HL-60 (cell line): ENCODE data around the gene LIN37.

Experiments used
- DNase-seq, 2 experiments: peaks; one replicate each; pipeline ENCODE4 v3.0.0-alpha.2; 2010 to 2020; ENCODE audit warnings: low read depth in 1 of 2, low spot score in 1 of 2
- H3K27ac ChIP-seq: fragments of 250-450 bp; sonication (Bioruptor Pico); replicated peaks from 2 replicates; pipeline ENCODE4 v1.5.1; 2020; ENCODE audit warnings: mild to moderate bottlenecking, moderate library complexity
- H3K27me3 ChIP-seq: fragments of 250-450 bp; sonication (Bioruptor Pico); 2 replicates; pipeline ENCODE4 v1.5.1; 2021; ENCODE audit warnings: mild to moderate bottlenecking, moderate library complexity; ENCODE audit not compliant: insufficient read depth, poor library complexity, severe bottlenecking
- H3K4me3 ChIP-seq: replicated peaks from 2 replicates; pipeline ENCODE4 v1.5.1; 2011; ENCODE audit warnings: mild to moderate bottlenecking, control low read depth, low read length; ENCODE audit not compliant: insufficient read depth
- CTCF ChIP-seq: IDR thresholded peaks from one replicate; pipeline ENCODE4 v1.5.1; 2011; ENCODE audit warnings: low read length, control low read depth, inconsistent platforms; ENCODE audit not compliant: insufficient read depth
- GABPA ChIP-seq: IDR thresholded peaks from 2 replicates; pipeline ENCODE4 v1.6.1; 2012; ENCODE audit warnings: low read depth
- POLR2AphosphoS5 ChIP-seq: IDR thresholded peaks from 2 replicates; pipeline ENCODE4 v1.6.1; 2012; ENCODE audit warnings: low read depth
- REST ChIP-seq: IDR thresholded peaks from 2 replicates; pipeline ENCODE4 v1.6.1; 2012; ENCODE audit warnings: low read depth; ENCODE audit not compliant: insufficient replicate concordance
- SPI1 ChIP-seq: IDR thresholded peaks from 2 replicates; pipeline ENCODE4 v1.6.1; 2012; ENCODE audit warnings: low read depth, mild to moderate bottlenecking, borderline replicate concordance

LIN37 gene

GRCh38 chr19:35779033-35779432 is 30.7 kb downstream of the LIN37 start:
- TF ChIP-seq CTCF (no peak), REST (no peak), POLR2AphosphoS5 (no peak), GABPA (no peak), SPI1 (no peak)
- Histone ChIP-seq H3K27ac (no peak overlapping the region), H3K27me3 (no peaks in the 10 kb centered on the region), H3K4me3 (no peak overlapping the region)
- no peak for DNase-seq

GRCh38 chr19:35780058-35780457 is 31.7 kb downstream of the LIN37 start:
- no peak for DNase-seq
- TF ChIP-seq POLR2AphosphoS5 (no peak), SPI1 (no peak), GABPA (no peak), REST (no peak), CTCF (no peak)
- H3K27me3 ChIP-seq: no peaks in the 10 kb centered on the region
- H3K4me3 ChIP-seq: no peak overlapping the region
- H3K27ac ChIP-seq: no peak overlapping the region

GRCh38 chr19:35780717-35781116 is 32.3 kb downstream of the LIN37 start:
- H3K27me3 ChIP-seq: no peaks in the 10 kb centered on the region
- DNase-seq: no peak
- no peak overlapping the region for H3K4me3 ChIP-seq
- no peak for TF ChIP-seq SPI1
- no peak overlapping the region for H3K27ac ChIP-seq

GRCh38 chr19:35781650-35782049 is 33.3 kb downstream of the LIN37 start:
- DNase-seq: no peak
- TF ChIP-seq GABPA: no peak
- no peak for TF ChIP-seq CTCF
- TF ChIP-seq POLR2AphosphoS5: no peak
- TF ChIP-seq REST: no peak
- no peak overlapping the region for H3K27ac ChIP-seq
- H3K27me3 ChIP-seq: no peaks in the 10 kb centered on the region
- H3K4me3 ChIP-seq: no peak overlapping the region
